PFSK-1 (cell line): ENCODE measurements around the gene EXOC7.

Experiments
- FOXP2 ChIP-seq: optimal IDR thresholded peaks from 2 replicates; pipeline ENCODE3; 2011; ENCODE audit warnings: borderline replicate concordance, control low read depth, inconsistent platforms; ENCODE audit not compliant: insufficient read depth; ENCODE audit errors: extremely low read length, extremely low read depth
- POLR2AphosphoS5 ChIP-seq: IDR thresholded peaks from 2 replicates; pipeline ENCODE4 v1.6.1; 2012; ENCODE audit warnings: low read depth, mild to moderate bottlenecking, control low read depth, low read length, moderate library complexity
- REST ChIP-seq, 2 experiments: IDR thresholded peaks; 2 replicates each; pipeline versions ENCODE4 v1.6.1 to v1.8.0; 2011 to 2012; ENCODE audit warnings: low read depth in 2 of 2, low read length in 2 of 2, control low read depth in 1 of 2, inconsistent platforms in 1 of 2, mild to moderate bottlenecking in 1 of 2, moderate library complexity in 1 of 2; ENCODE audit not compliant: insufficient read depth in 1 of 2
- SIN3A ChIP-seq: IDR thresholded peaks from 2 replicates; pipeline ENCODE4 v1.6.1; 2012; ENCODE audit warnings: mild to moderate bottlenecking, low read length, moderate library complexity, borderline replicate concordance; ENCODE audit not compliant: insufficient read depth
- TAF1 ChIP-seq: IDR thresholded peaks from 2 replicates; pipeline ENCODE4 v1.6.1; 2012; ENCODE audit warnings: low read length, control low read depth, borderline replicate concordance; ENCODE audit not compliant: insufficient read depth

EXOC7 gene

GRCh38 chr17:76130473-76130872 is 26.9 kb upstream of the EXOC7 start:
- TF ChIP-seq TAF1 (no peak), SIN3A (no peak), POLR2AphosphoS5 (no peak), FOXP2 (no peak), REST (IDR thresholded peaks at IDR 0.05; ENCODE audit: insufficient read depth in 1 of 2, low read depth in 2 of 2, low read length in 2 of 2) (no peak)

- TF ChIP-seq REST (IDR thresholded peaks at IDR 0.05; ENCODE audit: insufficient read depth in 1 of 2, low read depth in 2 of 2, low read length in 2 of 2) (no peak), POLR2AphosphoS5 (no peak), FOXP2 (no peak), TAF1 (no peak), SIN3A (no peak)
Measured at GRCh38 chr17:76125922-76126321, 22.3 kb upstream of the EXOC7 start.

GRCh38 chr17:76125391-76125675 is 21.7 kb upstream of the EXOC7 start:
- TF ChIP-seq FOXP2 (no peak), POLR2AphosphoS5 (no peak), REST (IDR thresholded peaks at IDR 0.05; ENCODE audit: insufficient read depth in 1 of 2, low read depth in 2 of 2, low read length in 2 of 2) (no peak), SIN3A (no peak), TAF1 (no peak)

GRCh38 chr17:76124582-76125390 is 21.2 kb upstream of the EXOC7 start:
- no peak for TF ChIP-seq FOXP2
- TF ChIP-seq POLR2AphosphoS5 = no peak
- no peak for TF ChIP-seq SIN3A
- TF ChIP-seq REST (IDR thresholded peaks at IDR 0.05; ENCODE audit: insufficient read depth in 1 of 2, low read depth in 2 of 2, low read length in 2 of 2) = no peak
- TF ChIP-seq TAF1 = no peak
